GM12801 (cell line): Measurements from ENCODE around the gene TTC7B.

ENCODE experiments used
- CTCF ChIP-seq: IDR thresholded peaks from one replicate; pipeline ENCODE4 v1.5.1; 2011; ENCODE audit warnings: control low read depth; ENCODE audit not compliant: insufficient read length; ENCODE audit errors: extremely low read depth

TTC7B gene

GRCh38 chr14:90575336-90575735 is 240.9 kb downstream of the TTC7B start:
- TF ChIP-seq CTCF = no peak

- no peak for TF ChIP-seq CTCF
These were observed 241.8 kb downstream of the TTC7B start for GRCh38 chr14:90574188-90575131.

GRCh38 chr14:90573385-90574105 is 242.7 kb downstream of the TTC7B start:
- TF ChIP-seq CTCF = no peak

GRCh38 chr14:90572441-90573150 is 243.6 kb downstream of the TTC7B start:
- no peak for TF ChIP-seq CTCF

GRCh38 chr14:90571149-90571947 is 244.9 kb downstream of the TTC7B start:
- TF ChIP-seq CTCF = no peak

- no peak for TF ChIP-seq CTCF
These were observed 245.8 kb downstream of the TTC7B start for GRCh38 chr14:90570461-90570860.
